Measurements from ENCODE around the gene LLGL2. TPM values are rescaled to one million over a fixed set of nuclear protein-coding genes. Genes with fewer than 3 reads are reported as not detected.

Gene LLGL2
- total RNA-seq, 1 experiment from 2014 or later = 19.8 TPM

GRCh38 chr17:75565066-75565465, 39.6 kb downstream of the LLGL2 start:
- intact Hi-C loops (cut with micrococcal nuclease) = no loop called here
- Mint-ChIP-seq H3K4me1 (ENCODE audit: insufficient read depth, unreplicated experiment) (no peaks in the 10 kb centered on the region), H3K9me3 (ENCODE audit: unreplicated experiment) (no peaks in the 10 kb centered on the region), H3K27ac (ENCODE audit: low read depth, unreplicated experiment) (no peak overlapping the region), H3K27me3 (ENCODE audit: insufficient read depth, unreplicated experiment) (no peaks in the 10 kb centered on the region), H3K4me3 (ENCODE audit: unreplicated experiment) (no peak overlapping the region), H3K36me3 (ENCODE audit: insufficient read depth, unreplicated experiment) (peaks cover 6% of the 10 kb centered on the region)
- no TSS peak for BruUV-seq (replicated peaks)
- DNase-seq (ENCODE audit: unreplicated experiment) = peak; percentile 67
- TF ChIP-seq CTCF (IDR thresholded peaks at IDR 0.05; ENCODE audit: unreplicated experiment) = no peak
- ChIA-PET POLR2A (interaction anchor here (0.6 to 1.7 kb wide), 7 partner anchors 12 to 833 kb away, joined by 3 to 11 read pairs (median 3); partner anchors contain the start of gene LLGL2), CTCF (interaction anchor here (0.9 to 1.0 kb wide), 3 partner anchors 18 to 68 kb away, joined by 3 to 4 read pairs (median 4); partner anchors contain the start of gene SMIM5)

GRCh38 chr17:75565618-75566017, 40.1 kb downstream of the LLGL2 start:
- Mint-ChIP-seq H3K4me1 (ENCODE audit: insufficient read depth, unreplicated experiment) (no peaks in the 10 kb centered on the region), H3K4me3 (ENCODE audit: unreplicated experiment) (no peak overlapping the region), H3K27ac (ENCODE audit: low read depth, unreplicated experiment) (no peak overlapping the region), H3K9me3 (ENCODE audit: unreplicated experiment) (no peaks in the 10 kb centered on the region), H3K27me3 (ENCODE audit: insufficient read depth, unreplicated experiment) (no peaks in the 10 kb centered on the region), H3K36me3 (ENCODE audit: insufficient read depth, unreplicated experiment) (peaks cover 6% of the 10 kb centered on the region)
- no peak for TF ChIP-seq CTCF (IDR thresholded peaks at IDR 0.05; ENCODE audit: unreplicated experiment)
- no TSS peak for BruUV-seq (replicated peaks)
- intact Hi-C loops (cut with micrococcal nuclease) = no loop called here
- CTCF ChIA-PET = interaction anchor here (1.0 kb wide), 1 partner anchor 68 kb away, joined by 4 read pairs; the partner anchor contains the start of gene SMIM5
- POLR2A ChIA-PET = interaction anchor here (1.0 to 1.7 kb wide), 3 partner anchors 11 to 40 kb away, joined by 3 to 11 read pairs (median 4); partner anchors contain the start of gene LLGL2
- DNase-seq (ENCODE audit: unreplicated experiment) = no peak

GRCh38 chr17:75566416-75566815, 40.9 kb downstream of the LLGL2 start:
- peaks cover 6% of the 10 kb centered on the region for H3K36me3 Mint-ChIP-seq (ENCODE audit: insufficient read depth, unreplicated experiment)
- no peak overlapping the region for H3K4me3 Mint-ChIP-seq (ENCODE audit: unreplicated experiment)
- no peak for DNase-seq (ENCODE audit: unreplicated experiment)
- no peaks in the 10 kb centered on the region for H3K9me3 Mint-ChIP-seq (ENCODE audit: unreplicated experiment)
- CTCF ChIA-PET = interaction anchor here (1.2 kb wide), 1 partner anchor 67 kb away, joined by 5 read pairs; the partner anchor contains the start of gene SMIM5
- POLR2A ChIA-PET = no interaction called here
- no TSS peak for BruUV-seq (replicated peaks)
- no peaks in the 10 kb centered on the region for H3K27me3 Mint-ChIP-seq (ENCODE audit: insufficient read depth, unreplicated experiment)
- H3K4me1 Mint-ChIP-seq (ENCODE audit: insufficient read depth, unreplicated experiment) = no peaks in the 10 kb centered on the region
- no peak for TF ChIP-seq CTCF (IDR thresholded peaks at IDR 0.05; ENCODE audit: unreplicated experiment)
- H3K27ac Mint-ChIP-seq (ENCODE audit: low read depth, unreplicated experiment) = no peak overlapping the region
- intact Hi-C loops (cut with micrococcal nuclease) = no loop called here

GRCh38 chr17:75566834-75567233, 41.3 kb downstream of the LLGL2 start:
- H3K36me3 Mint-ChIP-seq (ENCODE audit: insufficient read depth, unreplicated experiment) = peaks cover 6% of the 10 kb centered on the region
- H3K4me3 Mint-ChIP-seq (ENCODE audit: unreplicated experiment) = no peak overlapping the region
- no peaks in the 10 kb centered on the region for H3K27me3 Mint-ChIP-seq (ENCODE audit: insufficient read depth, unreplicated experiment)
- TF ChIP-seq CTCF (IDR thresholded peaks at IDR 0.05; ENCODE audit: unreplicated experiment) = no peak
- H3K9me3 Mint-ChIP-seq (ENCODE audit: unreplicated experiment) = no peaks in the 10 kb centered on the region
- H3K27ac Mint-ChIP-seq (ENCODE audit: low read depth, unreplicated experiment) = no peak overlapping the region
- BruUV-seq (replicated peaks) = no TSS peak
- intact Hi-C loops (cut with micrococcal nuclease) = no loop called here
- H3K4me1 Mint-ChIP-seq (ENCODE audit: insufficient read depth, unreplicated experiment) = no peaks in the 10 kb centered on the region
- ChIA-PET CTCF (interaction anchor here (1.2 kb wide), 1 partner anchor 66 kb away, joined by 5 read pairs; the partner anchor contains the start of gene SMIM5), POLR2A (no interaction called here)
- DNase-seq (ENCODE audit: unreplicated experiment) = no peak
